Testis (tissue), 2 donors: ENCODE measurements around the gene RPS6KA3.

Experiments used
- POLR2A ChIP-seq: fragments of 450-650 bp; IDR thresholded peaks from one replicate; pipeline ENCODE4 v1.6.1; 2017; ENCODE audit warnings: antibody characterized with exemption, mild to moderate bottlenecking, moderate library complexity
- TF ChIP-seq, protein P1 (sequence below), 3 experiments: fragments of 450-650 bp in 2 of 3; fragments of 200-600 bp in 1 of 3; sonication (generic) in 1 of 3; IDR thresholded peaks; one replicate each; pipeline ENCODE4 v1.5.1; 2016 to 2019; ENCODE audit warnings: antibody characterized with exemption in 3 of 3, mild to moderate bottlenecking in 2 of 3, moderate library complexity in 1 of 3

DNA sequence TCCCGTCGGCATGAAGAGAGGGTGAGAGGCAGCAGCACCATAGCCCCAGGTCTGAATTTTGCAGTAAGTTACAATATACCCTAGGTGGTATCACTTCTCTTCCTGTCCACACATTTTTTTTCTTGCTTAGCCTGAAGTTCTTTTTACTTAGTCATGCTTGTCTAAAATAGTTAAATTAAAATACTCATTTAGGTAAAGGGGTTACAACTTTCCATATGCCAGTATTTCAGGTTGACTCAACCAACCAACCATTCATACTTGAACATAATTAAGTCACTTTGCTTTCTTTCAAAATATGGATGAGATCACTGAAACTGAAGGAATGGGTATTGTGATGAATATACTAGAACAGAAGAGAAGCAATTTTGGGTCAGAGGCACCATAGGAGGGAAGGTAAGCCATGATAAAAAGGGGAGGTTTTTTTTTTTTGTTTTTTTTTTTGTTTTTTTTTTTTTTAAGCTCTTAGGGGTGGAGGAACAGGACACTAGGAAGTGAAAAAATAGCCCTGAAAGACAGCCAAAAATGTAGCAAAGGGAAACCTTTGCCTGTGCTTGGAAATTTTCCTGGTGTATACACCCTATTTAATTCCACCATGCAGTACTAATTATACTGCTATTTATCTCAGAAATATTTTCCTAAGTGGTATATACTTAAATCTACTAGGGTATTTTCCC, 41.8 kb downstream of the RPS6KA3 start:
- TF ChIP-seq, protein P1, sequence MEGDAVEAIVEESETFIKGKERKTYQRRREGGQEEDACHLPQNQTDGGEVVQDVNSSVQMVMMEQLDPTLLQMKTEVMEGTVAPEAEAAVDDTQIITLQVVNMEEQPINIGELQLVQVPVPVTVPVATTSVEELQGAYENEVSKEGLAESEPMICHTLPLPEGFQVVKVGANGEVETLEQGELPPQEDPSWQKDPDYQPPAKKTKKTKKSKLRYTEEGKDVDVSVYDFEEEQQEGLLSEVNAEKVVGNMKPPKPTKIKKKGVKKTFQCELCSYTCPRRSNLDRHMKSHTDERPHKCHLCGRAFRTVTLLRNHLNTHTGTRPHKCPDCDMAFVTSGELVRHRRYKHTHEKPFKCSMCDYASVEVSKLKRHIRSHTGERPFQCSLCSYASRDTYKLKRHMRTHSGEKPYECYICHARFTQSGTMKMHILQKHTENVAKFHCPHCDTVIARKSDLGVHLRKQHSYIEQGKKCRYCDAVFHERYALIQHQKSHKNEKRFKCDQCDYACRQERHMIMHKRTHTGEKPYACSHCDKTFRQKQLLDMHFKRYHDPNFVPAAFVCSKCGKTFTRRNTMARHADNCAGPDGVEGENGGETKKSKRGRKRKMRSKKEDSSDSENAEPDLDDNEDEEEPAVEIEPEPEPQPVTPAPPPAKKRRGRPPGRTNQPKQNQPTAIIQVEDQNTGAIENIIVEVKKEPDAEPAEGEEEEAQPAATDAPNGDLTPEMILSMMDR (IDR thresholded peaks at IDR 0.05) = no peak
- no peak for TF ChIP-seq POLR2A
